ENCODE data around the gene MCOLN1.

DNA sequence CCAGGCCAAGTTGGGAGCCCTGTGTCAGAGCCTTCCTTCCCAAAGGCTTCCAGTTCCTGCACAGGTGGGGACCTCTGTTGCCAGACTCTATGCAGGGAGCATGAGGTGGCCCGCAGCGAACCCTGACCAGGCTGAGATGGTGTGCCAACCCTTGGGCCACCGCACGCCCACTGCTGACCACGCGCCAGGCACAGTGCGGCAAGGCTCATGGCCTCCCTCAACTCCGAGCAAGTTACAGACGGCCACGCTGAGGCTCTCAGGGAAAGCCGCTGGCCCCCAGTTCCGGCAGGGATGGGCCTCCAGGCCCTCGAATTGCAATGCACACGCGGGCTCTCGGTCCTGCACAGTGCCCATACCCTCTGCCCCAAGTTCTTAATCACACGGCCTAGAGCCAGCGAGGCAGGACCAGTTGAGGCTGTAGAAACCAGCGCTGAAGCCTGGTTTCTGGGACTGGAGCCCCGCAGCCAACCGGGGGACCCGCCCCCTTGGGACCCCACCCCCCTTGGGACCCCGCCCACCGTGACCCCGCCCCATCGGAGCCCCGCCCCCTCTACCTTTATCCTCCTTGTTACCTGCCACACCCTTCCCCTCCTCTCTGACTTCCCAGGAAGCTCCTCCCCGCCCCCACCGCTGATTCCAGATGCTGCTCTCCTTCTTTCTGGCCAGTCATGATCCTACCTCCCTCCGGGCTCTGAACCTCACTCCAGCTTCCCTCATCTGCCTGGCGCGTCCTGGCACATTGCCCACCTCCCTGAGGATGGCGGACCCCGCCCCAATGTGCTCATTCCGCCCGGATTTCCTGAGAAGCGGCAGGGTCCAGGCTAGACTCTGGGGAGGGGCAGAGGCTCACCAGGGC is 39.6 kb upstream of the MCOLN1 start:
- TF ChIP-seq, protein P1, sequence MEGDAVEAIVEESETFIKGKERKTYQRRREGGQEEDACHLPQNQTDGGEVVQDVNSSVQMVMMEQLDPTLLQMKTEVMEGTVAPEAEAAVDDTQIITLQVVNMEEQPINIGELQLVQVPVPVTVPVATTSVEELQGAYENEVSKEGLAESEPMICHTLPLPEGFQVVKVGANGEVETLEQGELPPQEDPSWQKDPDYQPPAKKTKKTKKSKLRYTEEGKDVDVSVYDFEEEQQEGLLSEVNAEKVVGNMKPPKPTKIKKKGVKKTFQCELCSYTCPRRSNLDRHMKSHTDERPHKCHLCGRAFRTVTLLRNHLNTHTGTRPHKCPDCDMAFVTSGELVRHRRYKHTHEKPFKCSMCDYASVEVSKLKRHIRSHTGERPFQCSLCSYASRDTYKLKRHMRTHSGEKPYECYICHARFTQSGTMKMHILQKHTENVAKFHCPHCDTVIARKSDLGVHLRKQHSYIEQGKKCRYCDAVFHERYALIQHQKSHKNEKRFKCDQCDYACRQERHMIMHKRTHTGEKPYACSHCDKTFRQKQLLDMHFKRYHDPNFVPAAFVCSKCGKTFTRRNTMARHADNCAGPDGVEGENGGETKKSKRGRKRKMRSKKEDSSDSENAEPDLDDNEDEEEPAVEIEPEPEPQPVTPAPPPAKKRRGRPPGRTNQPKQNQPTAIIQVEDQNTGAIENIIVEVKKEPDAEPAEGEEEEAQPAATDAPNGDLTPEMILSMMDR (optimal IDR thresholded peaks at IDR 0.05 in 1 of 3, IDR thresholded peaks at IDR 0.05 in 1 of 3, conservative IDR thresholded peaks at IDR 0.05 in 1 of 3; ENCODE audit: extremely low read depth in 1 of 3, insufficient read depth in 2 of 3, low read length in 3 of 3), result no peak
- TF ChIP-seq EZH2 (IDR thresholded peaks at IDR 0.05; ENCODE audit: low read length), result no peak

Data from keratinocyte (primary cell).